Measurements from ENCODE around the gene INTS6.
"Not testable (repeated sequence)": the region's sequence is repeated elsewhere in the genome, so short reads cannot be mapped to it uniquely, and the experiment has no call there.

Gene INTS6

DNA sequence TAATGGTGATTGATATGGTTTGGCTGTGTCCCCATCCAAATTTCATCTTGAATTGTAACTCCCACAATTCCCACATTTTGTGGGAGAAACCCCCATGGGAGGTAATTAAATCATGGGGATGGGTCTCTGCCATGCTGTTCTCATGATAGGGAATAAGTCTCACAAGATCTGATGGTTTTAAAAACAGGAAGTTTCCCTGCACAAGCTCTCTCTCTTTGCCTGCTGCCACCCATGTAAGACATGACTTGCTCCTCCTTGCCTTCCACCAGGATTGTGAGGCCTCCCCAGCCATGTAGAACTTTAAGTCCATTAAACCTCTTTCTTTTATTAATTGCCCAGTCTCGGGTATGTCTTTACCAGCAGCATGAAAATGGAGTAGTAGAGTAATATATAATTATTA lies 37.5 kb downstream of the INTS6 start:
- DNase-seq: not testable (repeated sequence)

DNA sequence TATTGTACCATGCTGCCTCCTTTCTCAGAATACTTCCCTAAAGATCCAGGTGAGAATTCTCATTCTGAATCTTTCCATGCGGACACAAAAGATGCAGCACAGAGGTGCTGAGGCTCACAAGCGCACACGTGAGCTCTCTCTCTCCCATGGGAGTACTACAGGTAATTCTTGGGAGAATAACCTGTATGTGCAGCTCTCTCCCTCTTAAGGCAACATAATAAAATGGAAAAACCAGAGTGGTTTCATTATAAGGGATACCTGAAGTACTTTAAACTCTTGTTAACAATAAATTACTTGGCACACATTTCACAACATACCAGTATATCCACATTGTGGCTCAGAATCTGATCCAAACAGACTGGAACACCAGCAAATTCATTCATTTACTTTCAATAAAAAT lies 40.4 kb downstream of the INTS6 start:
- no peak for DNase-seq

DNA sequence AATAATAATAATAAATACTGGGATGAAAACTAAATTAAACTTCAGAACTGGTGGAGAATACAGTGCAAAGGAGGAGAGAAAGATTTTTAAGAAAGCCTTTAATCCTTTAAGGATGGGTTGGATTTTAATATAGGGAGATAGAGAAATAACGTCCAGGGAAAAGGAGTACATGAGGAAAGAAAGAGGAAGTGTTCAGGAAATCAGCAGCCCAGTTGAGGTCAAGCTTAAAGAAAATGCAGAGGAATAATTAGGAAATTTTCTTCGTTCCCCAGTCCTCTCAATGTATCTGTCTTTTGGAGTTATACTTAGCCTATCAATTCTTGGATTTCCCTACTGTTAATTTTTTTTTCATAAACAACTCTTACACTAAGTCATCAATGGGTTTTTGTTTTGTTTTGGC lies 47.7 kb downstream of the INTS6 start:
- no peak for DNase-seq

DNA sequence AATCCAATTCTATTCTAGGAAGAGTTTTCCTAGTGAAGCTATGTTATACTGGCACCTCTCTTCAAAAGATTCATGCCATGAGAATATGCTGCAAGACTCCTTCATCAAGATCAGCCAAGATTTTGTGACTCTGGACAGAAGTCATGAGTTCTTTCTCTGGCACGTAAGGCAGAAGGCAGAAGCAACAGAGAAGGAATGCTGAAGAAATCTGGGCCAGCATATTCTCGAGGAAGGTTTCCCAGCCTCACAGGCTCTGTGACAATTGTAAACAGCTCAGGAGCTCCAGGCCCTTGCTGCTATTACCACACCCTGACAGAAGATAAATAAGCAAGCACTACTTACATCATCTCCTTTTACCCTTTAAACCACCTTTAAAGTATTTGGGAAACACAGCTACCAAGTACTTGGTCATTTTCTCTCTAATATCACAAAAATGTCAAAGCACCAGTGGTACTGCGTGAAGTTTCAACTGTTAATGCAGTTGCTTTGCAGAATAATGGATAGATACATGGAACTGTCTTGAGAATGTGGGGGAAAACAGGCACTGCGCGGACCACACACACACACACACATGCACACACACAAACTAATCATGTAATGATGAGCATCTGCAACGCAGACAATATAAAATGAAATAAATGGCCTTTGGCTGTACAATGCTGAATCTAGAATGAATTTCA lies 55.4 kb downstream of the INTS6 start:
- DNase-seq: no peak

DNA sequence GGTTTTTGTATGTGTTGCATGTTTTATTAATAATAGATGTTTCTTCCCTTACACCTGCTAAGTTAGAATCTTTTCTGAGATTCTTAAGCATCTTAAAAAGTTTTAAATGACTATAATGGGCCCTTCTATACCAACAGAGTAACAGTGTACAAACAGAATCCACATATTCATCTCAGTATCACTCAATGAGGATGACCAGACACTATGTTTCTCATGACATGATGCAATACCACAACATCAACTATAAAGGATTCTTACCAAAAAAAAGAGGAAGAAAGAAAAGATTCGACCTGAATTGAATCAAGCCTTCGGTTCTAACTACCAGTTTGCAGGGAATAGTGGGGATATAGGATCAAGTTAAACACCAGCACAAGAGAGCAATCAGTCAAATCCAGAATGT lies 56.5 kb downstream of the INTS6 start:
- no peak for DNase-seq

DNA sequence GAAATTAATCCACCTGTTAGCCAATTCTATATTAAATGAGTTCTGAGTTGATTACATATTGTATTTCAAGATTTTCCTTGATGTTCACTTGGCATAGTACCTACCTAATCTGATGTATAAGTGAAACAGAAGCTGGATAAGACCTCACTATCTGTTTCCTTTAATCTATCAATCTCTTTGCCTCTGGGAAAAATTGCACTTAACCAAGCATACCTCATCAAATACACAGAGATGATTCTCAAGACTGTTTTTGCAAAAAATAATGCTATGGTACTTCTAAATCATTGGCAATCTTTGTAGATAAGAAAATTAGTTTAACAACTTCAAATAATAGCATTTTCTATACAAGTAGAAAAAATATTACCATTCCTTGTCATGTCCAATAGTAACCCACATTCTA lies 58.1 kb downstream of the INTS6 start:
- DNase-seq: no peak

DNA sequence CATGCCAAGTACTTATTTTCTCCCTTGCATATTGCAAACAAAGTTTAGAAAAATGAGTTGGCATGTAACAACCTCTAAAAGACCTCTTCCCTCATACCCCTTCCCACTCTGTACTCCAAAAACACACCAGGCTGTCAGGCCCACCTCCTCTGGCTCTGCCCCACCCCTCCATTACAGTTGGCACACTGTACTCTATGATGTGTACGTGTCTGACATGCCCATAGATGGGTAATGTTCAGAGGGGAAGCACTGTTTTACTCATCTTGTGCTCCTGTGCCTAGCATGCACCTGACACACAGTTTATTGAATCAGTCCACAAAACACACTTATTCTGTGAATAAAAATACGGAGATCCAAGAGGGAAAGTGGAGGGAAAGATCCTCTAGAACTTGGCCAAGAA lies 67.7 kb downstream of the INTS6 start:
- DNase-seq: no peak

DNA sequence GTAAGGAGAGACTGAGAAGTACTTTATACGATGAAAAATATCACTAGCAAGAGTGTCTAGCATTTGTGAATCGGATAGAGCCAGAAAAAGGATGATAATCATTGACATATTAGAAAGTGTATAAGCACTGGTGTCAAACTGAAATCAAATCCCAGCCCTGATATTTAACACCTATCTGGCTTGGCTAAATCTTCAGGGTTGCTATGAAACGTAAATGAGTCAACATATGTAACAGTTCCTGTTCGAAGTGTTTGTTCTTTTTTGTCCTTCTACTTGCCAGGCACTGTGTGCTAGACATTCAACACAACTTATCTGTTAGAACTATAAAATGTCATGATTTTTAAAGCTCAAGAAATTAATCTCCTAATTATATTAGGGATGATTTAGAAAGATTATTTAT lies 72.6 kb downstream of the INTS6 start:
- no peak for DNase-seq

DNA sequence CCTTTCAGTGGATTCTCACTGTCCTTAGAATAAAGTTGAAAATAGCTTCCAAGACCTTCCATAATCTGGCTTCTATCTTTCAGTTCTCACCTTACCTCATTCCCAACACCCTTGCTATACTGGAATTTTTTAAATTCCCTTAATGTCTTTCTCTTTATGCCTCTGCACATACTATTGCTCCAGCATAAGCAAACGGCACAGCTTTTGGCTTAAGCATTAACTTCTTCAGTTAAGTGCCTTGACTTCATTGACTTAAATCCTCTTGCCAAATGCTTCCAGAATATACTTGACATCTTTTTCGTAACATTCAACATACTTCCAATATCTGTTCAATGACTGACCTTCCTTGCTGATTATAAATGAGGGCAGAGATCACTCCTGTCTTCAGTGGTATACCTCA lies 79.4 kb downstream of the INTS6 start:
- DNase-seq: no peak

DNA sequence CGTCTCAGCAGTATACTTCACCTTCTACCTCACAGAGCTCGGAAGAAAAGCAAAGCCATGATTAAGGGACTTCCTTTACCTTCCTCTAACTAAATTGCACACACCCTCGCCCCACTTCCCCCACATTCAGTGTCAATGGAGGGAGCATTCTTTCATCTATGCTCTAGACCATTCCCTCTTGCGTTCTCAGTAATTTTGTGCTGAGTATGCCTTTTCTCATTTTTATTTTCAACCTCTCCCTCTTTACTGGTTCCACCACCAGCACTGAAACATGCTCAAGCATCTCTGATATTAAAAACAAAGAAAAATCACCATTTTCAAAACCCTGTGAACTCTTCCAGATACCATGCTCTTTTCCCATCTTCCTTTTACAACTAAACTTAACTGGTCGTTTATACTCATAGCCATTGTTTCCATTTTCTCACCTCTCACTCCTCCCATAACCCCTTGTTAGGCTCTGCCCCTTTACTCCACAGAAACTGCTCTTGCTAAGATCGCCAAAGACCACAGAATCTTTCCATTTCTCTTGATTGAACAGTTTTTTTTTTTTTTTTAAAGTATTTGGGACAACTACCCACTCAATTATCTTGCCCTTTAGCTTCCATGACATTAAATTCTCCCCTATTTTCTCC lies 81.0 kb downstream of the INTS6 start:
- DNase-seq: no peak

DNA sequence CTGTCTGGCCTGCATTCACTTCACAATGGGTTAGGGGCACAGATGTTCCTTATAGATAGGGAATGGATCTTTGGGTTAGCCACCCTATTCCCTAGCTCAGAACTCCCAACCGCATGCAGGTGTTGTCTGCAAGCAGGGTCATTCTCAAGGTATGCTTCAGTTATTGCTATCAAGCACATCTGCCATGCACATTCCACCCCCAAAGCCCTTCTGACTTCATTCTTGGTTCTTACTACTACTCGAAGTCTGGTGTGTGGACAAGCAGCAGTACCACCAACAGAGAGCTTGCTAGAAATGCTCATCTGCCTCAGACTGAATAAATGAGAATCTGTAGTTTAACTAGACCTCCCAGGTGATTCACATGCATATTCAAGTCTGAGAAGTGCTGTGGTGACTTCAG lies 82.0 kb downstream of the INTS6 start:
- DNase-seq: no peak

DNA sequence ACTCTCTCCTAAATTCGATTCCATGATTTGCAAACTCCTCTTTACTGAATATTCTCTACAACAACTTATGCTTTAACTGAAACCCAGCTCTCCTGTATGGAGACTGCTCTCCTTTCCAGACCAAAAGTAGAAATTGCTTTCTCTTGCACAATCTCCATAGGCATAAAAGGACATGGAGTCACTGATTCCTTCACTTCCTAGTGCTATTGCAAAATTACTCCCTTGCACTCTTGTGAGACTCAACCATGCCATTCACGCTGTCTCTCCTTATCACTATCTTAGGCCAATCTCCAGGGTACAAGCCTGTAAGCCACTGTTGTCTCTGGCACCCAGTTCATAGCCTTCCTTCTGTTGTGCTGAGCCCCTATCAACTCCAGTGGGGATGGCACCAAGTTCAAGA lies 82.7 kb downstream of the INTS6 start:
- DNase-seq: no peak

DNA sequence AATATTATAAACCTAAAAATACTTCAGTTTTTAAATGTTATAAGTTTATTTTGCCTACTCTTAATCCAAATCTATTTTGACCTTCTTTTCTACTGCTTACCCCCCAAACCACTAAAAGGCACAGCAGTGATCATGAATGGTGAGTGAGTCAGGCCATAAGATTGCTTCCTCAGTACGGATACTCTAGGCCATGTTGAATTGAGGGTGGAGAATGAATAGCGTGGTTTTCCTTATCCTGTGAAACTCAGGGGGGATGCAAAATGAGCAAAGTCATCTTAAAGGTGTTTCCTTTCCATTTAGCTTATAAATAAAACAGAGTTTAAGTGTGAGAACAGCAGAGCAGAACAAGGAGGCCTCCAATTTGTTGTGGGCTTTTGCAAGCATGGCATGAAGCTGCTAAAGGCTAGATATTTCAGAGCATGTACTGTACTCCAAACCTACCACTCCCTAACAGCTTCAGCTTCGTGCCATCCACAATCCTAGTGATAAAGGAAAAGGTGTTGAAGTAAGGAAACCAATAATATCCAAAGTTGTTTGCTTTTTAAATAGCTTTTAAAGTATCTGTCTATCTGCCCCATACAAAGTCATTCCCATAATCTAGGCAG lies 88.3 kb downstream of the INTS6 start:
- DNase-seq: no peak

DNA sequence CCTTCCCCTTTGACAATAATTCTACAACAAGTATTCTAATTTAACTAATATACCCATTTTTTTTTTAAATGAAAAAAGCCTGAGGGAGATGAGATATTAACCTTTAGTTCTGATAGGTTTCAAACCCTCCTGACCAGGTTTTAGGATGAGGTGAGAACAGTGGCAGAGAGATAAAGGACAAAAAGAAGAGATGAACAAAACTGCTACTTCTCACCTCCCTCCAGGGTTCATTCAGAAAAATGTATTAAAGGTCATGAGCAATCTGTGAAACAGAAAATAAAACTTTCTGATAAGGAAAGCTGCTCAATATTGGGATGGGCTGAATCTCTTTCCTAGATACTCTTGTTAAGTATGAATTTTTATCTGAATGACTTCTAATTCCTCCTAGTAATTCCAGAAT lies 89.2 kb downstream of the INTS6 start:
- DNase-seq: no peak

DNA sequence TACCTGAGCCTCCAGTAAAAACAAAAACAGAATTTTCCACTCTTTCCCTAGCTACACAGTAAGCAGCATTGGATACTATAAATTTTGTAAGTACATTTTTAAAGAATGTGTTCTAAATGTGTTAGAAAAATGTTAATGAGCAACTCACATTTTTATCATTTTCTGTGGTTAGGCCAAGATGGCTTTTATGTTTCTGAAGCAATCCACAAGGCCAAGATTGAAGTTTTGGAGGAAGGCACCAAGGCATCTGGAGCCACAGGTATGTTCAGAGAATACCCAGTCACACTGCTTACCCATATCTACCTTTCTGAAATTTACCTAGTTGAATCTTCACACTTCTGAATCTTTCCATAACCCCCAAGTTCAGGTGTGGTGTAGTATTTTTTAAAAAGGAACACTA lies 91.7 kb downstream of the INTS6 start:
- no peak for DNase-seq

DNA sequence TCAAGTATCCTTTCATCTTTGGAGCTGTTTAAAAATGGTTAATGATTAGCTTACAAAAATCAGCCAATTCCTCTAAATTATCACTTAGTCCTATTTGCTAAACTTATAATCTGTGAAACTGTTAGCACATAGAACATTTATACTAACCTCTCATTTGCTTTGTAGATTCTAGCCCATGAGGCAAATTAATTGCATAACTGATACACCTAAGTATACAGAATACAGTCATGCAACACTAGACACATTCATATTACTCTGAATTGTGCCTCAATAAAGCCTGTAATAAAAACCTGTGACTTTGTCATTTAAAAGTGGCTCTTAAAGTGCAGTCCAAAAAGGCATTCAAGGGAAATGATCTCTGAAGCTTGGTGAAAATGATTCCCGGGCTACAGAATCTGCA lies 92.3 kb downstream of the INTS6 start:
- no peak for DNase-seq

DNA sequence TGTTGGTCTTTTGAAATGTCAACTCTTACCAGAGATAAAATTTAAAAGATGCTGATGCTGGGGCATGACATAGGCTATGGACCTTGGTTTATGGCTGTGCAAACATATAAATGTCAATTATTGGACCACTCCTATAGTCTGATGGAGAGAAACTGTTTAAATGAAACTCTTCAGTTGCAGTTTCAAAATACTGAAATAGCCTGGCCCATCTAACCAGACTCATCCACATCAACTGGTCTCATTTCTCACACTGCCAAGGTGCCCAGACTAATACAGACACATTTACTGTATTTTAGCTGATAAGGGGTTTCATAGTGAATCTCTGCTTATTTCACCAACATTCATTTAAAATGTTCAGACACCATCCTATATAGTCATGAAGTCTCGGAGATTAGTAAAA lies 93.5 kb downstream of the INTS6 start:
- DNase-seq: no peak

DNA sequence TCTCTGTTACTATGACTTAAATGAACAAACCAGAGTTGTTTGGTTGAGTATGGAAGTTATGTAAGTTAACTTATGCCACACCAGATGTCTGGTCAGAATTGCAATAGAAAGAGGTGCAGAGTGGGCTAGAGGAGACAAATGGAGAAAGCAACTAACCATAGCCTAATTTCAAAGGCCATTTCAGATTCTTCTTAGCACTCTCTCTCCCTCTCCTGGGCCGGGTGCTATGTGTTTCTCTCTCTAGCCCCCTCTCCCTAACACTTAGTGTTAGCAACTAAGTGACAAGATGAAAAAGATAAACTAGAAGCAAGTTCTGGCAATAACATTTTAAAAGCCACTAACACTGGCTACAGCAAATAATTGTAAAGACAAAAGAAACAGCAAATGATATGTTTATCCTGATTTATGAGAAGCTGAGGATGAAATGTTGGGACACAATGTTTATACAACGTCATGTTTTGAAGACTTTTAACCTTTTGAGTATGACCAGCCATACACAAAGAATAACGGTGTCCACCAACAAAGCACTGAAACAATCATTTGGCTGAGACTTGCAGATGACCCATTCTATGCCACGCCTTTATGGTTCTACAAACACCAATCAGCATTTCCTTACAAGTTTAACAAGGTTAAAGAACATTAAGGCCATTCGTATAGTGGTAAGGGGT lies 94.8 kb downstream of the INTS6 start:
- no peak for DNase-seq

DNA sequence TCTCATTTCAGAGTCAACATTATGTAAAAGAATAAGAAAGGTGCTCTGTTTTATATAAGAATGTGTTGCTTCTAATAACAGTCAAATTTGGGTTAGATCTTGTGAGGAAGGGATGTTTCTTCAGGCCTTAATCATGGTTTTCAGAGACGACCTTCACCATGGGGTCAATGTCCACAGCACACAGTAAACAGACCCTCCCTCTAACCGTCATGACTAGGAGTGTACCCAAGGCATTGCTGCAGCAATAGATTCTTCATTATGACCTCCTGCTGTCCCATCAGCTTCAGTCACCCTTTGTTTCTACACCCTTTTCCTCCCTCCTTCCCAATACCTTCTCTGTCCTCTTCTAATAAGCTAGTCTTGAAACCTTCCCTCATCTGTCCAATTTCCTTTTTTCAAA lies 97.6 kb downstream of the INTS6 start:
- DNase-seq: no peak

DNA sequence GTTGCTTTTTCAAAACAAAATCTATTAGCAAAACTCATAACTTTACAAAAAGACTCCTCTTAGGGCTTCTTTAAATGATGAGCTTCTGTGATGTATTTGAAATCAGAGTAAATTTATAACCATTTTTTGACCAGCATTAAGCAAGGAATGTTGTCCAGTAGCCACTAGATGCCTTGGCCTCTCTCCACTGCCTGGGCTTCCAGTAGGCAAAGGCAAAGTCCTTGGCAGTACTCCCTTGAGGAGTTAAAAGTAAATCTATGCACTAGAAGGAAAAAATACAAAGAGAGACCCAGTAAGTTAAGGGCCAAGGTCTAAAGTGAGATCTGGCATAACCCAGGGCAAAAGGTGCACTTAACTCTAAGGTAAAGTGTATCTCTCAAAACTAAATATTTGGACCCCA lies 103.8 kb downstream of the INTS6 start:
- no peak for DNase-seq

DNA sequence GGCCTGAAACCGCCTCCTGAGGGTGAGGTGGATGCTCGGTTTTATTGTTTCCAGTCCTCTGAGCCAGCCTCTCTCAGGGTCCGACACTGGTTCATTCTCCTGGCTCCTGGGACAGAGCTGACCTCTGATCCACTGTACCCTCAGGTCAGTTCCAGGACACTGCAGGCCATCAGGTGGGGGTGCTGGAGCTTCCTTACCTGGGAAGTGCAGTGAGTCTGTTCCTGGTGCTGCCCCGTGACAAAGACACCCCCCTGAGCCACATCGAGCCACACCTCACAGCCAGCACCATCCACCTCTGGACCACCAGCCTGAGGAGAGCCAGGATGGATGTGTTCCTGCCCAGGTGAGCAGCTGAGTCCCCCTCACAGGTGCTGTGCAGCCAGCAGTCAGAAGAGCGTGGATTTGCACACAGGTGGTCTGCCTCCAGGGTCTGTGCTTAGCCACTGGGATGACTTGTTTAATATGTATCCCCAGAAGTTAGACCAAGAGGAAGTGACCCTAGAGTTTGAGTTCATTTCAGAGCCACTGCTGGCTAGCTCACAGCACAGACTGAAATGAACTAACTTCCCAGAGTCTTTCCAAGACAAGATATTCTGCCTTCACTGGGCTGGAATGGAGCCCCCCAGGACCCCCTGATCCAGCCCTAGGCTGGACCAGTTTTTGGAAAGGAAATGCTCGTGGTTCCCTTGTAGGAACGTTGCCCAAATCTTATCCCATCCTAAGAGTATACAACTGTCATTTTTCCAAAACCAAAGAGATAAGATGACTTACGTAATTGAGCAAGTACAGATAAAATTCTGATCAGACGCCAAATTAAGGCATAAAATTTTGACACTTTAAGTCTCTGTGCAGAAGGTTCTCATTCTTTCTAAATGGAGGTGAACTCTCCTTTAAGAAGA lies 104.5 kb downstream of the INTS6 start:
- no peak for DNase-seq

DNA sequence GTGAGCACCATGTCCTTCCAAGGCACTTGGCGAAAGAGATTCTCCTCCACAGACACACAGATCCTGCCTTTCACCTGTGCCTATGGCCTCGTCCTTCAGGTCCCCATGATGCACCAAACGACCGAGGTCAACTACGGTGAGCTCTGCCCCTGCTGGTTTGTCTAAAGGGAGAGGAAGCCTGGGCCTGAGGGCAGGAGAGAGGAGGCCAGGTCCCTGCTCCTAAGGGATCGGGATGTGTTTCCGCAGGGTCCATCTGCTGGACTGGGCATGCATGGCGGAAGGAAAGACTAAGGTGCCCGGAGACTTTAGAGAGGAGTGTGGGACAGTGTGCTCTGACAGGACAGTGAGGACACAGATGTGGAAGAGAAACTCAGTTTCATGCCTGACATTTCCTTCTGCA lies 105.7 kb downstream of the INTS6 start:
- no peak for DNase-seq

Measured in nucleus accumbens (tissue), 56 donors.